Activated CD4-positive, alpha-beta T cell treated with anti-CD3 and anti-CD28 coated beads for 1 hour (primary cell): ENCODE measurements around the gene CCR9.

Source experiments
- DNase-seq: peaks from one replicate; pipeline ENCODE4 v3.0.0-alpha.2; 2020

The CCR9 gene

DNA sequence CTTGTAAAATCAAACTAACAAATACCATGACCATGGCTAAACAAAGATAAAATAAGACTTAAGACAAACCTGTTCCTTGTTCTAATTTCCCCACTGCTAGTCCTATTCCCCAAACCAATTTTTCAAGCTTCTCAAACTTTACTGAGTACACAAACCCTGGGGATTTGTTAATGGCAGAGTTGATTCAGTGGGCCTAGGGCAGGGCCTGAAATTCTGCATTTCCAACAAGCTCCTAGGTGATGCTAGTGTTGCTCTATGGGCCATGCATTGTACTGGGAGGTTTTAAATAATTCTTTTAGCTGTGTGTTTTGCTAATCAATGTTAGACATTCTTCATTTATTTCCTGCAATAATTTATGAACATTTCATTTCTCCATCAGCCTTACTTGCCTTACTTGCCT lies 13.3 kb upstream of the CCR9 start:
- DNase-seq: no peak

DNA sequence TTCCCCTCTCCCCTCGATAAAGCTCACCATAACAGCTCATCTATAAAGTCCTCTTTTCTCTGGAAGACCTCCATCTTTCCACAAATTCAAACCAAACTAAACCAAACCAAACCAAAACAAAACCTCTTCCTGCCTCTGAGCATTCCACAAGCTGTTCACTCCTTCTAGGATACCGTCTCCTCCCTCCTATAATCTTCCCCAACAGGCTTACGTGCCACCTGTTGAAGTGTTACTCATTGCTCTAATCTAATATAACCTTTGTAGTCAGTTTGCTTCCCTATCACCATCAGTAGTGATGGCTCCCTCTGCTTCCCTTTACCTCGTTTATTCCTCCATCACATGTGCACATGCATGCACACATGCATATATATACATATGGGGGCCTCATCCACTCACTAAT lies 12.7 kb upstream of the CCR9 start:
- DNase-seq: no peak

DNA sequence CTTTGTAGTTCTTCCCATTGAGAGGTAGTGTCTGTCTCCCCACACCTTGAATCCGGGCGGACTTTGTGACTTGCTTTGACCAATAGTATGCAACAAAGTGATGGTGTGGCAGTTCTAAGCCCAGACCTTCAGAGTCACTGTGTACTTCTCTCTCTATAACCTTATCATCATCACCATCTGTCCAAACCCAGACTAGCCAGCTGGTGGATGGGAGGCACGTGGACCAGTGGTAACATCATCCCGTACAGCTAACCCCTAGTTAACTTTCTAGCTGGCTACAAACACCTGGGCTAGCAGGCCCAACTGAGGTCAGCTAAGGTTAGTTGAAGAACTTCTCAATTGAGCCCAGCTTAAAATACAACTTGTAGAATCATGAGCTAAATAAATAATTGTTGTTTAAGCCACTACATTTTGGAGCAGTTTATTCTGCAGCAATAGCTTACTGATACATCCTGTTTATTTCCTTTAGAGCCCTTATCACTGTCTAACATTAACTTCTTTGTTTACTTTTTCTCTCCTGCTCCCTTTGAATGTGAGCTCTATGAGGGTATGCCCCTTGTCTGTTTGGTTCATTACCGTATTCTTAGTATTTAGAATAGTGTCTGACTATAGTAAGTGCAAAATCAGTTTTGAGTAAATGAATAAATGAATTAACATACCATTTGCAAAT lies 11.5 kb upstream of the CCR9 start:
- no peak for DNase-seq

DNA sequence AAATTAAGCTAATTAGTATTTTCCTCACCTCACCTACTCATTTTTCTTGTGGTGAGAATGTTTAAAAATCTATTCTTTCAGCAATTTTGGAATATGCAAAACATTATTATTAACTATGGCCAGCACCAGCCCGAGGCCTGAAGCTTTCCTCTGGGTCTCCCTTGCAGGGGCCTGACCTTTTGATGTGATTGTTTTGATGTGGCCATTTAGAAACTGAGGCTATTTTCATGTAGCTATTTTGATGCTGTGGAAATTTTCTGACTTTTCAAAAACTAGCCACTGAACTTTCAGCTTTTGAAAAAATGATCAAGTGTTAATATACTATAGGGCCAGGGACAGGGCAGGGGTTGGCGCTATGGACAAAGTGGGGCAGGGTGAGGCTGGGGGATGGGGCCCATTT lies 8.2 kb upstream of the CCR9 start:
- DNase-seq: no peak

DNA sequence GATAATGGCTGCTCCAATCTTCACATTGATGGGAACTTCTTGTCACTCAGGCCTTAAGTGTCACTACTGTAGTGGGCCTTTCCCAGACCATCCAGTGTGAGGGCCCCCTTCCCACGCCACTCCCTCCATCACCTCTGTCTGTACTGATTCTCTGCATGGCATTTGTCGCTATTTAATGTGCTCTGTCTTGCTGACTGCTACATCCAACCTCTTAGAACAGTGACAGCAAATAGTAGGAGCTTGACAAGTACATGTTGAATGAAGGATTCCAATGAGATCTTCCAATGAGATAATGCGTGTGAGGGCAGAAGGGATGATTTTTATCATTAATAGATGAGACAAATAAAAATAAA lies 5.6 kb upstream of the CCR9 start:
- no peak for DNase-seq

DNA sequence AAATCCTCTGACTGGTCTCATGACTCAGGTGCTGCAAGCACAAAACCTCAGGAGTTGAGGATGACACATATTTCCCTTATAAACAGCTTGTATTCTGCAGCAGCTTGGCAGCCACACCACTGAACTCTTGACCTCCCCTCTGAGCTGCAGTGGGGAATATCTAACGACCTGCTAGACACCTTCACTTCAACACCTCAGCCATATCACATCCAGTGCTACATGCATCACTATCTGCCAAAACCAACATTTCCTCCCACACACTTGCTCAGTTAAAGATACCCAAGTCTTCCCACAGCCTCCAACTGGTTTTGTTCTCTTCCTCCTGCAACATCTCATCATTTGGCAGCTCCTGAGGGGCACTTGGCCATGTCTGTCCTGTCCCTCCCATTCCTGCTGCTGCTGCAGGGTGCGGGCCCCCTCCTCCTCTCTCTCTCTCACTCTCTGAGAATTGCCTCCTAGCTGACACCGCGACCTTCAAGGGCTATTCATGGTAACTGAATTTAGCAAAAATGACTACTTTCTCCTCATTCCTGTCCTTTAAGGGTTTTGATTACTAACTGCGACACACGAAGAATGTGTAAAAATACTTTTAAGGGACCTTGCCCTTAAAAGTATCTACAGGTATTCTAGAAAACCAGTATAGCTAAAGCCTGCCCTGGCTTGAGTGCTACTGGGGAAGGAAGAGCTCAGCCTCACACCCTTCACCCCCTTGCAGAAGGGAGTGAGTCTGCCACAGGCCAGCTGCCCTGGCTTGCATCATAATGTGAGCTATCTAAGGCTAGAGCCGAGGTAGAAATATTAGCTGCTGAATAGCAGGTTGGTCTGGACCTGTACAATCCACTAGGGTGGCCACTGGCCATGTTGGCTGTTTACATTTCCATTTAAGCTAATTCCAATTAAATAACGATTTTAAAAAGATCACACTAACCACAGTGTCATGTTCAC lies 5.0 kb upstream of the CCR9 start:
- DNase-seq: no peak

DNA sequence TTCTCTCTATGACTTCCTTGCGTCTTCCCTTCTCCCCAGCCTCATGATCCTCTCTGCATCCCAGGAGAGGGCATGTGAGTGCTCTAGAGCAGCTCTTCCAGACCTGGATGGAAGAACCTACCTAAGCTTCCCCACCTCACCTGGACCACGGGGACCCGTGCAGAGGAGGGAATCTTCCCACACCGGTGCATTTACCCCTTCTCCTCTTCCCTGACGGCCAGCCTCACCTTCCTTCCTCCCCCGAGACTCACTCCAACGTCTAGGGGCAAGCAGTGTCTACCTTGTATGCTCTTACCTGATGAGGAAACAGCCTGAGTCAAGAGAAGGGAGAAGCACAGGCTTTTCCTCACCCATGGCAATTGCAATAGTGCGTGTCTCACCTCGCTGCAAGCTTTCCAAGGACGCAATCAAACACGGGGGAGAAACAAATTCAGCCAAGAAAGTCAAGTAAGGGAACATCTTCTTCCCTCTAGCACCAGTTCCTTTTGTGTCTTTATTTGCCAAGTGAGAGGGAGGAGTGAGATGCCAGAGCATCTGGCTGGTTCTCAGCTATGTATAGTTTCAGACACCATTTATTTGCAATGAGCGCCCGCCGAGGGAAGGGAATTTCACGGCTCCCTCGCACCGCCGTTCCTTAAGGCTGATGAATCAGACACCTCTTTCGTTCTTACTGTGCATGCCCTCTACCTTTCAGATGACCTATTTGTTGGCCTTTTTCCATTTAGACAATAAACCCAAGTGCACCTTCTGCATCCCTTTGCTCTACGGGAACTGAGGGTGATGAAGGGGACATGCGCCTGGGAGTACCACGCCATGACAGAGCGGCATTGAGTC lies 1.8 kb upstream of the CCR9 start:
- DNase-seq: no peak

DNA sequence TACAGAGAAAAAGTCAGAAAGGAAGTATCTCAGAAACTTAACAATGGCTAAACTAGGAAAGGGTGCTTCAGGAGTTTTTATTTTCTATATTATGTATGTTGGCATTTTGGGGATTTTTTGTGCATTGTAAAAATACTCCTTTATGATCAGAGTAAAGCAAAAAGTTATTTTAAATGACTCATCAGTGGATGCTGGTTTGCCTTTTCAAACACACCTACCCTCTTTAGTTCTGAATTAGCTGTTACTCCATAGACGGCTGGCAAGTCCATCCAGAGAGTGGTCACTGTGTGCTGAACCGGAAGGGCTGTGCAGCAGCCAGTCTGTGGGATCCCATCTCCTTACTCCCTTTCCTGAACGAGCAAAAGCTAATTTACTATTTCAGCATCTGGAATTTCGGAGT lies 942 bp downstream of the CCR9 start:
- DNase-seq: no peak

DNA sequence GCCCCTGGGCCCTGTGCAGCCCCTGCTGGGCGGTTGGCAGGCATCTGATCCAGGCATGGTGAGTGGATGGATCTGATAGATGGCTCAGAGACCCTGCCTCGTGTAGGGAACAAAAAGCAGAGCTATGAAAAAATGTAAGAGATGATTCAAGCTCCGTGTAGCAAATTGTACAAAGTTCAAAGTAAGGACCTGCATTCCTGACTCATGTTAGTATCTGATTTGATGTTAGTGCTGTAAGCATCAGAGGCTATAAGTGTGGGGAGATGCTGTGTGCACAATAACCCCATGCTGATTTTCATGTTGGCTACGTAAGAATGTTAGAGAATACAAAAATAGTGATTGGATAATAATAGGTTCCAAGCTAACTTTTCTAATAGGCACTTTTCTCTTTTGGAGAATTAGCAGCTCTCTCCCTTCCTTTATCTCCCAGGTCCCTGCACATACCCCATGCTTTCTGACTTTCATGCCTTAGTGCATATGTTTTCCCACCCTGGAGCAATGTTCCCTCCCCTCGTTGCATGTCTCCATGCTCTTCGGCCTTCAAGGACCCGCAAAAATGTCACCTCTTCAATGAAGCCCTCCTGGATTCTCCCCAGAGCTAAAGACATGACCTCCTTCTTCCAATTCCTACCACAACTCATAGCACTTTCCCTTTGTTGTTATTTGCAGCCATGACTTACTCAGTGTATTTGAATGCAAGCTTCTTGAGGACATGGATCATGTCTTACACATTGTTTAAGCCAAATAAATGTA lies 1.6 kb downstream of the CCR9 start:
- no peak for DNase-seq

DNA sequence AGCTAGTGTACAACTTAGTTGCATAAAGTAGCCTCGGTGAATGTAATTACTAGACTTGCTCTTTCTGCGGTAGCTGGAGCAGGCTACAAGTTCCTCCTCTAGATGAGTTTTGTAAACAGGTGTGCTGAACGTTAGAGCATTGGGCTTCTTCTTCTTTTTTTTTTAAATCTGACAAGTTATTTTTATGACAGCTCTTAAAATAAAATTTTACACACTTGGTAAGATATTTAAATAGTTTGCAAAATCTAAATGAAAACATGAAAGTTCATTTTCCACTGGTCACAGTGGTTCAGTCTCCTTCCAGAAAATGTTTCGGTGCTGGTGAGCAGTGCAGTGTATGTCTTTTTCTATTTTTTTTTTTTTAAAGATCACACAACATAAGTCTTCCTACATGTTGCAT lies 3.0 kb downstream of the CCR9 start:
- no peak for DNase-seq

DNA sequence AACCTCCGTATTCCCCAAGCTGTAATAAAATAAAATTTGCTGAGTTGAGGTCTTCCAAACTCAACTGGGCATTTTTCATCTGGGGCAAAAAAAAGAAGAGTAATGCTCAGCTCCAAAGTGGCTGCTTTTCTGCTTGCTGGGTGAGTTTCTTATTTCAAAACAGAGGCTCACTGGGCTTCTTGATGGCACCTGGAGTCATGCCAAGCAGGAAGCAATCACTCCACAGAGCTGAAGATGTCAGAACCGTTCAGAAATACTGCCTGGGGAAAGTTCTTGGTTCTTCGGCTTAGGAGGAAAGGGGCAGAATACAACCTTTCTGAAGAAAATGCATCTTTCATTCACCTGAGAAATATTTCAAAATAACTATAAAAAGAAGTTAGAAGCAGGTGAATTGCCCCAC lies 4.1 kb downstream of the CCR9 start:
- DNase-seq: no peak

DNA sequence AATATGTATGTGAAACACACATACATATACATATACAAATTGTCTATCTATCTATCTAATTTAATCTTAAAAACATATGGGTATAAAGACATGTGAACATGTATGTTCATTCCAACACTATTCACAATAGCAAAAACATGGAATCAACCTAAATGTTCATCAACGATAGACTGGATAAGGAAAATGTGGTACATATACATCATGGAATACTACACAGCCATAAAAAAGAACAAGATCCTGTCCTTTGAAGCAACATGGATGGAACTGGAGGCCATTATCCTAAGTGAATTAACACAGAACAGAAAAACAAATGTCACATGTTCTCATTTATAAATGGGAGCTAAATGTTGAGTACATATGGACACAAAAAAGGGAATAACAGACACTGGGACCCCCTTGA lies 5.8 kb downstream of the CCR9 start:
- no peak for DNase-seq

DNA sequence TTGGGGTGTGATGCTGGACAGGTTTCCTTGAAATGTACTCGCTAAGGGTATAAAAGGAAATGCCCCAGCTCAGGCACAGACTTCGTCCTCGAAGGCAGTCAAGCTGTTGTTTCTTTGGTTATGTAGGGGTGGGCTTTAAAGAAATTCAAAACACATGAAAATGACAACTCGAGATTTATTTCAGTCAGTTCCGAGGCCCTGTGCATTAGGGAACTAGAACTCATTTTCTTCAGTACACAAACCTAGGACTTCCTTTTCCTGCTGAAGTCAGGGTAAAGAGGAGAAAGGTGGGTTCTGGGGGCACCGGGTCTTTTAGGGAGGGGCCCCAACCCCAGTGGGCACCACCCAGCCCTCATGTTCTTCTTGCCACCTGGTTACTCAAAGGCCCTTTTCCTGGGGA lies 7.7 kb downstream of the CCR9 start:
- DNase-seq: no peak

DNA sequence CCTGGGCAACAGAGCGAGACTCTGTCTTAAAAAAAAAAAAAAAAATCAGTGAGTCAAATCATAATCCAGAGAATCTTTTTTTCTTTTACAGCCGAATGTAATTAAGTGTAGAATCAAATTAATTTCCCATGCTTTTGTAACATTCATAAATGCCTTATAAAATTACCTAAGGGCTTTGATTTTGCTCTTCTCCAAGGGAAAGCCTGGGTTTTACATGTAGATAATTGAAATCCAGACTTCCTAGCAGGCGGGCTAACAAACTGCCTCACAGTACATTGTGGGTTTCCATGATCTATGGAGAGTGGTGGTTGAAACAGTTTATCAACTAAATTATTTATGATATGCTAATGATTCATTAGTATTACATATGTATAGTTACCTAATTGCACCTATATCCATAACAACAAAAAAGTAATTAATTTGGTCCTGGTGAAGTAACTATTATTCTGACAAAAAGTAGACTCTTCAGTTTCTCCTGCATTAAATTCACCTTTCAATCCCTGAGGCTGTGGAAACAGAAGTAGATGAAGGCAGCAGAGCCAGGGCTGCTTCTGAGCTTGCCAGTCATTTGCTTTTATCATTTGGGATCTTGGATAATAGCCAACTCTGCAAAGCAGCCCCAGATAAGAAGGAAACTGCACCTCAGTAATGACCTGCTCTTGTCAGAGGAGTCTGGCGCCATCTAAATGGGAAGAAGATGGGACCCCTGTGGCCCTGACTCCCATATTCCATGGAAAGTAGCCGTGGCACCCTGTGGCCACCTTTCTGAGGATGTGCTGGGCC lies 9.5 kb downstream of the CCR9 start:
- no peak for DNase-seq

DNA sequence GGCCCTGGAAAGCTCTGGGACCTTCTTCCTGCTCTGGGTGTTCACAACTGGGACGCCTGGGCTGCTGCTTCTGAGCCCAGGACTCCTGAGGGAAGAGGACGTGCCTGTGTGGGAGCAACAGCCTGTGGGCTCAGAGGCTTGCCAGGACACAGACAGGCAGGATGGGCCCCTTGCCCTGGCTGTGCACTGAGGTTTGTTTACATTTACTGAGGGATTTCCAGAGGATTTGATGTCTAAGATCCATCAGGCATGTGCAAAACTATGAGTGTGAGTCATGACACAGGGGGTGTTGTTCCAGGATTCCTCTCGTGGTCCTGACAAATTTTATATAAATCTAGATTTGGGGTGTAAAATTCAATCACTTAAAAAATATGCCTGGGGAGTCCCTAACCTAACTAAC lies 10.6 kb downstream of the CCR9 start:
- no peak for DNase-seq

DNA sequence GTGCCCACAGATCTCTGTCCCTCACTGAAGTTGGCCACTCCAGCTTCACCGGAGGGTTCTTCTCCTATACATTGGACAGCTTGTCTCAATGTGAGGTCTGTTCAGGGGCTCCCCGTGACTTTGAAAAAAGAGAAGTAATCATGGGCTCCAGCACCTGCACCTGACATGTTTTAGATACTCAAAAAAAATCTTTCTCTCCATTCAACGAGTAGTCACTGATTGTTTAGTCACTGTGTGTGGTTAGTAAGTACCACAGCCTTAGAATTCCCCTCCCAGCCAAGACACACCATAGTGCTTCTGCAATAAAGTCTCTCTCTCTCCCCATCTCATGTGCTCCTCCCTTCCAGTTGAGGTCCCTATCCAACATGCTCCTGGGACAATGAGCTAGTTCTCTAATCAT lies 18.6 kb downstream of the CCR9 start:
- DNase-seq: no peak

DNA sequence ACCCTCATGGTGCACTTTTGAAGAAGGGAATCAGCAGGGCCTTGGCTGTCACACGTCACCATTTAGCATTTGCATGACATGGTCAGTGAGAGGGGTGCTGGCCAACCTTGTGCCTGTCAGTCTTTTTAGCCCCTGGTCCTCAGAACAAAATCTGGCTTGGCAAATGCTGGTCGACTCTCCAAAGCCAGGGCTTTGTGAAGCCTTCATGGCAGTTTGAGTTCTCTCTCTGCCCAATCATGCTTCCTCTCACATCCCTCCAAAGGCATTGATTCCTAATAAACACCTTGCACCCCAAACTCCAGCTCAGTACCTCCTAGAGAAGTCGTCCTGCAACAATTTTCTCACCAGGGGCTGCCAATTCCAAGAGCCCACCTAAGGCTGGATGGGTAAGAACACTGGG lies 19.4 kb downstream of the CCR9 start:
- no peak for DNase-seq

DNA sequence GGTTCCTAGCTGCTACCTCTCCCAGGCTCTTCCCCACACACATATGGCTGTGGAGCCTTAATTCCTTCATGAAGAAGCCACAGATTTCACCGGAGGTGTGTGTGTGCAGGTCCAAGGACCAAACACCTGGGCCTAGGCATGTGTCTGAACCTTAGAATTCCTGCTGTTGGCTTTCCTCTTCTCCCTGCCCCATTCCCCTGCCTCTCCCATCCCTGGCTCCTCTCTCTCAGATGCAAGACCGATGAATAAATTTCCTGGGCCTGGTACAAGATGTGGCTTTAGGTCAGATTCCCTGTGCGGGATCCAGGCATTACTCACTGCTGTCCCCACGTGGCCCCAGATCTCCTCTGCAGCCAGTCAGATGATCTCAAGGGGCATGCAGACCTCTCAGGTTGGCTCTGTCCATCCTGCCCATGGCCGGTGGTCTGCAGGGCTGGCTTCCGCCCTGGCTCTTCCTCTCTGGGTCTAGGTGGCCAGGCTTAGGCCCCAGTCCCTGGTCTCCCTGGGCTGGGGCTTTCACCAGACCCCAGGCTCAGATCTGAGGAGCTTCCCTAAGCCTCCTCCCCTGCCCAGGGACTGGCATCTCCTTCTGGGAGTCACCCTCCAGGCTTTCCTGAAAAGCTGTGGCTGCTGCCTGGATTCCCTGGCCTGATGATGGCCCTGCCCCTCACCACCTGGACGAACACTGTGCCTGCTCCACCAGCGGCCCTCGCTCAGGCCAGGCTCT lies 20.5 kb downstream of the CCR9 start:
- no peak for DNase-seq

DNA sequence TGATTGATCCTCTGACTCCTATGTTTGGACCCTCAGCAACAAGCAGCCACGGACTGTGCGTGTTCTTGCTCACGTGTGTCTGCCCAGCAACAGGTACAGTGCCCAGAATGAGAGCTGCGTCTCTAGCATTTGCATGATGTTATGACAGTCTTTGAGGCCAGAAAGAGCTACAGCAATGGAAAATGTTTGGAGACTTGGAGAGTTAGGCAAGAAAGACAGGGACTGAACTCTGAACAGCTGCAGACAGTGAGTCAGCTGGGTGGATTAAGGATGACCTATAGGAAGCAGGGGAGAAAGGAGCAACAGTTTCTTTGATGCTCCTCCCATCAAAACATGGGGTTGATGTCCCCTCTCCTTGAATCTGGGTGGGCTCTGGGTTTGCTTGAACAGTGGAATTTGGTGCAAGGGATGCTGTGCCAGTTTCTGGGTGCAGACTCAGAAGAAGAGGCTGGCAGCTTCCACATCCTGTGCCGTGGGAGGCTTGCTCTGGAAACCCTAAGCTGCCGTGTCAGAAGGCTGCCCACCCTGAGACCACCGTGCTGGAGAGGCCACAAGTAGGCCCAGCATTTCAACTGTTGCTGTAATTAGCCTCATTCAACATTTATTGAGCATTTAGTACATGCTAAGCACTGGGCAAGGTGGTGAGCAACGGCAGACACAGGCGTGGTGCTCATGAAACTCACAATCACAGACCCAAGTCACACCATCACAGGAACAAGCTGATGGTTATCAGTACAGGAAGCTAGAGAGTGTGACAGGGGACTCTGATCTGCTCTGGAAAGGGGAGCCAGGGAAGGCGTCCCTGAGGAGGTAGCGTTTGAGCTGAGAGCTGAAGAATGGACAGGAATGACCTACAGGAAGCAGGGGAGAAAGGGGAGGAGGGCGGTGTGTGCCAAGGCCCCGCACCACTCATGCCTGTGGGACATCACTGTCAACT lies 21.7 kb downstream of the CCR9 start:
- no peak for DNase-seq

DNA sequence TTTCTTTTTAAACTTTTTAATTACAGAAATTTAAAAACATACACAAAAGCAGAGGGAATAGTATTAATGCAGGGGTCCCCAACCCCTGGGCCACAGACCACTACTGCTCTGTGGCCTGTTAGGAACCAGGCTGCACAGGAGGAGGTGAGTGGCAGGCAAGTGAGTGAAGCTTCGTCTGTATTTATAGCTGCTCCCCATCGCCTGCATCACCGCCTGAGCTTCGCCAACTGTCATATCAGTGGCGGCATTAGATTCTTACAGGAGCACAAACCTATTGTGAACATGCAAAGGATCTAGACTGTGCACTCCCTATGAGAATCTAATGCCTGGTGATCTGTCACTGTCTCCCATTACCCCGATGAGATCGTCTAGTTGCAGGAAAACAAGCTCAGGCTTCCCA lies 22.4 kb downstream of the CCR9 start:
- DNase-seq: no peak
